Fibroblast of pulmonary artery (primary cell): ENCODE results near the gene TSPAN19.

Experiments used
- DNase-seq: peaks from one replicate; pipeline ENCODE4 v3.0.0-alpha.2; 2010; ENCODE audit warnings: low read depth
- H3K4me3 ChIP-seq: replicated peaks from 2 replicates; pipeline ENCODE4 v1.5.1; 2011; ENCODE audit warnings: low read depth, mild to moderate bottlenecking, control low read depth, low read length, moderate library complexity
- CTCF ChIP-seq: IDR thresholded peaks from 2 replicates; pipeline ENCODE4 v1.5.1; 2011; ENCODE audit warnings: mild to moderate bottlenecking, control low read depth, low read length, inconsistent platforms; ENCODE audit errors: missing control alignments

Gene TSPAN19

GRCh38 chr12:85036234-85036707 is at the start of gene TSPAN19, which contains the start of gene LRRIQ1:
Gene TSPAN19 (minus strand): TSS chr12:85036277. CDS start chr12:85029946, 6,331 bp downstream.
Gene LRRIQ1 (plus strand): TSS chr12:85036351. CDS start chr12:85038177, 1,826 bp downstream.
- peak within 1 kb of the TSS; percentile 81 for H3K4me3 ChIP-seq
- TF ChIP-seq CTCF: no peak
- peak; percentile 94 for DNase-seq

- H3K4me3 ChIP-seq: no peak overlapping the region
- no peak for DNase-seq
- TF ChIP-seq CTCF: no peak
Observed at GRCh38 chr12:85085066-85085465, 49.0 kb upstream of the TSPAN19 start.

DNA sequence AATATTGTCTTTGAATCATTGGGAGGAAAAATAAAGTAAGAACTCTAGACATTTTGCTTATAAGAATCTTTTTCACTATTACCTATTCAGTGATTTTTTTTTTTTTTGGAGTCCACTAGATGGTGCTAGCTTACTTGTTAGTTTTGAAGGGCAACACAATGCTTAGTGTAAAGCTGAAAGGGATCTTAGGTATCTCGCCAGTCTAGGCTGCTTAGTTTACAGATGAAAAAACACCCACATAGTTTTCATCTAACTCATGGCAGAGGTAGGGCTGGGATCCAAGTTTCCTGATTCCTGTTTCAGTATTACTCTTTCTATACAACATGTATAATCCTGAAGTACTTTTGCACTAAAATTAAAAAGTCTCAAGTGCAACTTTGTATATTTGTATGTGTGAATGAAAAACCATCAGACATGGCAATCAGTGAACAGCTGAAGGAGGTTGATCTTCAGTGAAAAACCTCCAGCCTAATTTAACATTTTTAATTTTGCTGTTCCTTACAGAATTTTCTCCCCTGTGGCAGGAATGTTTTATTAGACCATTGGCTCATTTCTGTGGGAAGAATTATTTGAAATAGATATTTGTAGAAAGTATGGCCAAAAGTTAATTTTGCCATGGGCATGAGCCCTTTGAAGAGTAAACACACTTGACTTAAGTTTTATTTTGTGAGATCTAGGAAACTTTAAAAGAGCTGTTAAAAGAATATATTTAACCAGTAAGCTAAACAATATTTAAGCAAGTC is 40.8 kb upstream of the TSPAN19 start:
- peak; percentile 91 for DNase-seq
- no peak overlapping the region for H3K4me3 ChIP-seq
- TF ChIP-seq CTCF: peak; percentile 61

GRCh38 chr12:85072826-85073225 is 36.7 kb upstream of the TSPAN19 start:
- no peak overlapping the region for H3K4me3 ChIP-seq
- peak; percentile 6 for DNase-seq
- no peak for TF ChIP-seq CTCF

- no peak for TF ChIP-seq CTCF
- DNase-seq: no peak
- H3K4me3 ChIP-seq: no peak overlapping the region
Observed at GRCh38 chr12:85065837-85066482, 29.9 kb upstream of the TSPAN19 start.

- no peak for TF ChIP-seq CTCF
Observed at GRCh38 chr12:85060916-85061315, 24.8 kb upstream of the TSPAN19 start.

More at GRCh38 chr12:85060916-85061315, 24.8 kb upstream of the TSPAN19 start:
- H3K4me3 ChIP-seq: no peak overlapping the region
- DNase-seq: no peak
